Activated B cell treated with CpG ODN at 0.5 μM for 24 hours (primary cell): ENCODE results near the gene PLAC8L1. TPM values are rescaled to one million over a fixed set of nuclear protein-coding genes. Genes with fewer than 3 reads are reported as not detected.

Experiments
- ATAC-seq: fragments of 200-7000 bp; cut with Tn5 transposase; one replicate; pipeline ENCODE4 v1.10.0; 2021; ENCODE audit warnings: low read depth, mild to moderate bottlenecking, moderate library complexity
- CTCF ChIA-PET: fragments of 350-600 bp; sonication (Branson Sonifier 250); formaldehyde crosslinking; loops from one replicate; lab custom pipeline; 2021; ENCODE audit warnings: antibody characterized with exemption; lab: Charles Lee
- POLR2A ChIA-PET: fragments of 350-600 bp; sonication (Branson Sonifier 250); formaldehyde crosslinking; loops from one replicate; lab custom pipeline; 2021; ENCODE audit warnings: antibody characterized with exemption; lab: Charles Lee
- DNase-seq: peaks from one replicate; pipeline ENCODE4 v3.0.0; 2022
- H3K27ac Mint-ChIP-seq: one replicate; pipeline ENCODE4 v1.8.0; 2020; ENCODE audit warnings: mixed read lengths
- H3K27me3 Mint-ChIP-seq: one replicate; pipeline ENCODE4 v1.8.0; 2021; ENCODE audit warnings: mixed read lengths
- H3K36me3 Mint-ChIP-seq: one replicate; pipeline ENCODE4 v1.8.0; 2021; ENCODE audit warnings: low read depth, mixed read lengths
- H3K4me1 Mint-ChIP-seq: one replicate; pipeline ENCODE4 v1.8.0; 2021; ENCODE audit warnings: mixed read lengths
- H3K4me3 Mint-ChIP-seq: one replicate; pipeline ENCODE4 v1.8.0; 2020; ENCODE audit warnings: mild to moderate bottlenecking, mixed read lengths
- H3K9me3 Mint-ChIP-seq: one replicate; pipeline ENCODE4 v1.8.0; 2020; ENCODE audit warnings: mixed read lengths
- intact Hi-C: fragments of 100-400 bp; cut with micrococcal nuclease; formaldehyde crosslinking; loops from one replicate; pipeline ENCODE4 v1.15.1; 2024
- total RNA-seq: library from RNA; stranded (reverse); gene quantifications from 2 replicates; pipeline ENCODE4 v1.2.3, GENCODE V29; 2022
- TF ChIP-seq, protein P1 (sequence below): fragments of 200-600 bp; IDR thresholded peaks from one replicate; pipeline ENCODE4 v1.8.0; 2022; ENCODE audit warnings: antibody characterized with exemption, mild to moderate bottlenecking

The PLAC8L1 gene
- total RNA-seq, 1 donor from 2014 or later: 0.78 TPM

DNA sequence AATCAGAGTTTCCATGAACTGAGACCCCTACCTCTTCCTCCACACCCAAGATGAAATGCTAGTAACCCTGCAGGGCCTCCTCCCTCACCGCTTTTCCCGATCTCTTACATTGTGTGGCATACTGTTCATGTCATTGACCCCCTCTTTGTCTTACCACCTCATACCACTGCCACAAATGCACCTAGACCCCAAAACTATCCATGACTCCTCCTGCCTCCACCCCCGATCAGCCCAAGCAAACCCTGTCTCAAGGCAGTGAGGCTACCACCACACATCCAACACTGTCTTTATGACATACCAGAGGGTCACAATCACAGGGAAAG, 55.7 kb downstream of the PLAC8L1 start:
- no peaks in the 10 kb centered on the region for H3K36me3 Mint-ChIP-seq
- TF ChIP-seq, protein P1, sequence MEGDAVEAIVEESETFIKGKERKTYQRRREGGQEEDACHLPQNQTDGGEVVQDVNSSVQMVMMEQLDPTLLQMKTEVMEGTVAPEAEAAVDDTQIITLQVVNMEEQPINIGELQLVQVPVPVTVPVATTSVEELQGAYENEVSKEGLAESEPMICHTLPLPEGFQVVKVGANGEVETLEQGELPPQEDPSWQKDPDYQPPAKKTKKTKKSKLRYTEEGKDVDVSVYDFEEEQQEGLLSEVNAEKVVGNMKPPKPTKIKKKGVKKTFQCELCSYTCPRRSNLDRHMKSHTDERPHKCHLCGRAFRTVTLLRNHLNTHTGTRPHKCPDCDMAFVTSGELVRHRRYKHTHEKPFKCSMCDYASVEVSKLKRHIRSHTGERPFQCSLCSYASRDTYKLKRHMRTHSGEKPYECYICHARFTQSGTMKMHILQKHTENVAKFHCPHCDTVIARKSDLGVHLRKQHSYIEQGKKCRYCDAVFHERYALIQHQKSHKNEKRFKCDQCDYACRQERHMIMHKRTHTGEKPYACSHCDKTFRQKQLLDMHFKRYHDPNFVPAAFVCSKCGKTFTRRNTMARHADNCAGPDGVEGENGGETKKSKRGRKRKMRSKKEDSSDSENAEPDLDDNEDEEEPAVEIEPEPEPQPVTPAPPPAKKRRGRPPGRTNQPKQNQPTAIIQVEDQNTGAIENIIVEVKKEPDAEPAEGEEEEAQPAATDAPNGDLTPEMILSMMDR: no peak
- H3K4me3 Mint-ChIP-seq: no peak overlapping the region
- no peaks in the 10 kb centered on the region for H3K4me1 Mint-ChIP-seq
- H3K27me3 Mint-ChIP-seq: peaks cover 7% of the 10 kb centered on the region
- POLR2A ChIA-PET: no interaction called here
- H3K9me3 Mint-ChIP-seq: no peaks in the 10 kb centered on the region
- DNase-seq (no peak), ATAC-seq (no peak)
- intact Hi-C loops: no loop called here
- CTCF ChIA-PET: no interaction called here
- H3K27ac Mint-ChIP-seq: no peak overlapping the region

DNA sequence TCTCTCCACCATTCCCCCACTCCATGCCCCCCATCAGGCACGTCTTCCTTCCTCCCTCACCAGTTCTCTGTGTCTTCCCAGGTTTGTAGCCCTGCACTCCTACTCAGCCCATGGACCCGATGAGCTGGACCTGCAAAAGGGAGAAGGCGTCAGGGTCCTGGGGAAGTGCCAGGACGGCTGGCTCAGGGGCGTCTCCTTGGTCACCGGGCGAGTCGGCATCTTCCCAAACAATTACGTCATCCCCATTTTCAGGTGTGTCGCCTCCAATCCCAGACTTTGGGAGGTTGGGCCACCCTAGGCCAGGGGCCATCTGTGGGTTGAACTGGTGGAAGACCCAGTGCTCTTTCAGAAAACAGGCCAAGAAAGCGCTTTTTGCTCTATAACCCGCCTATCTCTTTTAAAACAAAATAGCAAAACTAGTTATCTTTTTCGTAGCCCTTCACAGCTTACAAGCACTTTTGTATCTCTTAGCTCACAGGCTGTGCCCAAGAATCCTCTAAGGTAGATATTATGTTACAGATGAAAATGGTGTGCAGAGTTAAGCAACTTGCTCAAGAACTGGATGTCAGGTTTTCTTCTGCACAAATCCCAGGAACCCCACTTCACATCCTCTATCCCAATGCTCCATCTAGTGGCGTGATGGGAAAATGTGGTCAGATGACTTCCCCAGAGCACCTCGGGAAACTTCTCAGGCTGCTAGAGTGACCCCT, 56.2 kb downstream of the PLAC8L1 start:
- Mint-ChIP-seq H3K27me3 (peaks cover 7% of the 10 kb centered on the region), H3K36me3 (no peaks in the 10 kb centered on the region), H3K4me1 (no peaks in the 10 kb centered on the region), H3K9me3 (no peaks in the 10 kb centered on the region), H3K27ac (no peak overlapping the region), H3K4me3 (no peak overlapping the region)
- CTCF ChIA-PET: no interaction called here
- TF ChIP-seq, protein P1: no peak
- DNase-seq (no peak), ATAC-seq (no peak)
- POLR2A ChIA-PET: no interaction called here
- intact Hi-C loops: no loop called here

DNA sequence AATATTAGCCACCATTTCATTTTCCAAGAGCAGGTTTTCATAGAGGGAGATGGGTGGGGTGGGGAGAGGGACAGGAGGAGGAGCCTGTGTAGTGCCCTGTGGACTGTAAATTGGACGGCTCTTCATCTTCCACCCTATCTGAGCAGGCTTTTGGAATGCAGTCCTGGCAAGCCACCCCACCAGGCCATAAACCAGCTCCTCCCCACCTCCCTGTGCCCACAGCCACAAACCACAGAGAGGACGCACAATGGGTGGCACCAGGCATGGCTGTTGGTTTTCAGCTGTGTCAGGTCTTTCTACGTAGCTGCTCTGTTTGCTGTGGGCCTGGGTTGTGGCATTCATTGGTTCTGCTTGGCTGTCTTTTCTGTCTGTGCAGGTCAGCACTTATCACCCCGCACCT, 58.0 kb downstream of the PLAC8L1 start:
- Mint-ChIP-seq H3K4me1 (no peaks in the 10 kb centered on the region), H3K9me3 (no peaks in the 10 kb centered on the region), H3K27ac (no peak overlapping the region), H3K36me3 (no peaks in the 10 kb centered on the region), H3K27me3 (peaks cover 7% of the 10 kb centered on the region), H3K4me3 (no peak overlapping the region)
- ChIA-PET POLR2A (no interaction called here), CTCF (no interaction called here)
- intact Hi-C loops: no loop called here
- TF ChIP-seq, protein P1: no peak
- ATAC-seq (no peak), DNase-seq (no peak)

DNA sequence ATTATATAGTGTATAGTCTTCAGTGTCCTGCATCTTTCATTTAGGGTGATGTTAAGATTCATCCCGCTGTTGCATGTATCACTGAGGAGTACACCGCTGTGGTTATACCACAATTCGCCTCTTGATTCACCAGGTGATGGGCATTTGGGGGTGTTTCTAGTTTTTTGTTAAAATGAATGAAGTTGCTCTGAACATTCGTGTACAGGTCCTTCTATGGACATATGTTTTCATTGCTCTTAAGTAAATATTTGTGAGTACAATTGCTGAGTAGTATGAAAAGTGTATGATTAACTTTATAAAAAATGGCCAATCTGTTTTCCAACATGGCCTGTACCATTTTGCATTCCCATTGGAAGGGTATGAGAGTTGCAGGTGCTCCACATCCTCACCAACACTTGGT, 61.7 kb downstream of the PLAC8L1 start:
- H3K27me3 Mint-ChIP-seq: peaks cover 5% of the 10 kb centered on the region

DNA sequence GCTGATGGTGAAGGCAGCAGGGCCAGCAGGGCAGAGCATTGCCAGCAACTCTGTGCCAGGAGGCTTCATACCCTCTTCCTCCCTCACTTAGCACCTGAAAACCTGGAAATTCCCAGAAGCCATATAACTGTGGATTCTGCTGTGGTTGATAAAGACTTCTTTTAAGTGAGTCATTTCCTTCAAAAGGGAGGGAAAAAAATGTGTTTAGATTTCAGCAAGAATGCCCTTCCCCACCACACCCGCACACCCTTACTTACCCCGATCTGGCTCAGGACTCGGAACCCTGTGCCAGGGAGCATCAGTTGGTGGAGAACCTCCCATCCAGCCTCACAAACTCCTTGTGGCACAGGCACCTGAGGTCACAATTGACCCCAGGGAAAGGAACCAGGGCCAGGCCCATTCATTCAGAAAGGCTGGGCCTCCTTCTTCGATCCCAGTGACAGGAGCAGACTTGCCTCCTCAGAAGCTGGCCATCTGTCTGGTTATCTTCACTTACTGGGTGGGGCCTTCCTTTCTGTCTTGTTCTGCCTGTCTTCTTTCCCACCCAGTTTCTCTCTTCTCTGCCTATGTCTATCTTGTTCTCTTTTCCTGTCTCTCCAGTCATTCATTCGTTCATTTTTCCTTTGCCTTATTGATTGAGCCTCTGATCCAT, 62.6 kb downstream of the PLAC8L1 start:
- no peaks in the 10 kb centered on the region for H3K36me3 Mint-ChIP-seq
- H3K4me3 Mint-ChIP-seq: no peak overlapping the region
- ChIA-PET CTCF (interaction anchor here (1.8 kb wide), 1 partner anchor 8 kb away, joined by 5 read pairs; no protein-coding TSS in a partner anchor), POLR2A (no interaction called here)
- intact Hi-C loops: no loop called here
- no peaks in the 10 kb centered on the region for H3K9me3 Mint-ChIP-seq
- no peaks in the 10 kb centered on the region for H3K4me1 Mint-ChIP-seq
- DNase-seq: no peak
- ATAC-seq: no peak
- peaks cover 5% of the 10 kb centered on the region for H3K27me3 Mint-ChIP-seq
- no peak overlapping the region for H3K27ac Mint-ChIP-seq
- TF ChIP-seq, protein P1: no peak

More for the DNA sequence above, 61.7 kb downstream of the PLAC8L1 start:
- intact Hi-C loops: no loop called here
- DNase-seq (no peak), ATAC-seq (no peak)
- CTCF ChIA-PET: no interaction called here
- Mint-ChIP-seq H3K4me1 (no peaks in the 10 kb centered on the region), H3K36me3 (no peaks in the 10 kb centered on the region), H3K27ac (no peak overlapping the region), H3K9me3 (no peaks in the 10 kb centered on the region), H3K4me3 (no peak overlapping the region)
- POLR2A ChIA-PET: no interaction called here
- TF ChIP-seq, protein P1: no peak
